Fibroblast of skin of left biceps (primary cell): ENCODE measurements around the gene RPS15.

Source experiments
- DNase-seq, 2 experiments: peaks; one replicate each; pipeline ENCODE4 v3.0.0-alpha.2; 2013; ENCODE audit warnings: low read depth in 2 of 2

RPS15 gene

DNA sequence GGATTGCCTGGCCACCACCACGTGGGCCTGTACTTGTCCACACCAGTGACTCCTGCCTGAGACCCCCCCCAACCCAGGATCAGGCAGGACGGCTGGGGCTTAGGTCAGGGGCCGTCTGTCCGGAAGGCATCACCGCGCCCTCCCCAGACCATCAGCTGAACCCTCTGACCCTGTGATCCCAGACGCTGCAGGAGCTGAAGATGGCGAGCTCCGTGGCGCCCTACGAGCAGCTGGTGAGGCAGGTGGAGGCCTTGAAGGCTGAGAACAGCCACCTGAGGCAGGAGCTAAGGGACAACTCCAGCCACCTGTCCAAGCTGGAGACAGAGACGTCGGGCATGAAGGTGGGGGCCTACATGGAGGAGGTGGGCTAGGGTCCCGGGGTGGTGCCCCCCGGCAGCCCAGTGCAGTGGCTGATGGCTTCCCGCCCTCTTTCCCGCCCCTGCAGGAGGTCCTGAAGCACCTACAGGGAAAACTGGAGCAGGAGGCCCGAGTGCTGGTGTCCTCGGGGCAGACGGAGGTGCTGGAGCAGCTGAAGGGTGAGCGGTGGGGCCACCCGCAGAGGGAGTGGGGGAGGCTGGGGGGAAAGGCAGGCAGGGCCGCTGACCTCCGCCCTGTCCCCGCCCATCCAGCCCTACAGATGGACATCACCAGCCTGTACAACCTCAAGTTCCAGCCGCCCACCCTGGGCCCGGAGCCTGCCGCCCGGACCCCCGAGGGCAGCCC, 14.8 kb downstream of the RPS15 start:
- no peak for DNase-seq

DNA sequence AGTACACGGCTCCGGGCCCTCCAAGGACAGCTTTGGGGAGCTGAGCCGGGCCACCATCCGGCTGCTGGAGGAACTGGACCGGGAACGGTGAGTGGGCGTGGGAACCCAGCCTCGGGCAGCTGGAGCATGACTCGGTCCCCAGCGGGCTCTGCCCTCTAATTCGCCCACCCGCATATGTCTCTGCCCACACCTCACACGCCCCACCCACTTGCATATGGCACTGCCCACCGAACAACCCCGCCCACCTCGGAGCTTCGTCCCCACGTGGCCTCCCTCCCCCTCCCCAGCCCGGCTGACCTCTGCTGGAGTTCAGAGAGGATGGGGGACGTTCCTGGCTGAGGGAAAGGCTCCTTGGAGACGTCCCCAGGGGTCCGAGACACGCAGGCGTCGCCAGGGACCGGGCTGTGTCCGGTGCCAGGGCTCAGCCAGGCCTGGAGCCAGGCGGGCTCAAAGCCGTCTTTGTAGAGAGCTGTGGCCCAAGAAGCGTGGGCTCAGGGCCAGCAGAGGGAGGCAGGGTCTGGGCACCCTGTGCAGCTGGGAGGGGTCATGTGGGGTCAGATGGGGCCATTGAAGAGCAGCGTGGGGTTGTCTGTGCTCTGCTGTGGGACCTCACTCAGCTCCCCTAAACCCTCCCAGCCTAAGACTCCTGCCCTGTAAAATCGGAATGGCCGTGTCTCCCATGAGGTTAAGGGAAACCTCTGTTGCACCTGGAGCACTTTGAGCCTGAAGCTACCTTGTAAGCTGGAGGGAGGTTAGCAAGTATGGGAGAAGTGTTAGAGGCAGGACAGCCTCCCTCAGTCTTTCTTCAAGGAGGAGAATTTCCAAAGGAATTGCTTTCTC, 15.5 kb downstream of the RPS15 start:
- DNase-seq = no peak

DNA sequence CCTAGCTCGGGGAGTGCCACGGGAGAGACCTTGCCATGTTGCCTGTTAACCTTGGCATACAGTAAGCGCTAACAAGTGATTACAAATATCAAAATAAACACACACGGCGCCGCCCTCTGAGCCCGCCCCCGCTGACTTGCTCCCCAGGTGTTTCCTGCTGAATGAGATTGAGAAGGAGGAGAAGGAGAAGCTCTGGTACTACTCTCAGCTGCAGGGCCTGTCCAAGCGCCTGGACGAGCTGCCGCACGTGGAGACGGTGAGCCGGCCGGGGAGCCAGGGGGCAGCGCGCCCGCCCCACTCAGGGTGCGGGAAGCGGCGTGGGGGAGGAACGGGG, 16.8 kb downstream of the RPS15 start:
- DNase-seq = no peak

DNA sequence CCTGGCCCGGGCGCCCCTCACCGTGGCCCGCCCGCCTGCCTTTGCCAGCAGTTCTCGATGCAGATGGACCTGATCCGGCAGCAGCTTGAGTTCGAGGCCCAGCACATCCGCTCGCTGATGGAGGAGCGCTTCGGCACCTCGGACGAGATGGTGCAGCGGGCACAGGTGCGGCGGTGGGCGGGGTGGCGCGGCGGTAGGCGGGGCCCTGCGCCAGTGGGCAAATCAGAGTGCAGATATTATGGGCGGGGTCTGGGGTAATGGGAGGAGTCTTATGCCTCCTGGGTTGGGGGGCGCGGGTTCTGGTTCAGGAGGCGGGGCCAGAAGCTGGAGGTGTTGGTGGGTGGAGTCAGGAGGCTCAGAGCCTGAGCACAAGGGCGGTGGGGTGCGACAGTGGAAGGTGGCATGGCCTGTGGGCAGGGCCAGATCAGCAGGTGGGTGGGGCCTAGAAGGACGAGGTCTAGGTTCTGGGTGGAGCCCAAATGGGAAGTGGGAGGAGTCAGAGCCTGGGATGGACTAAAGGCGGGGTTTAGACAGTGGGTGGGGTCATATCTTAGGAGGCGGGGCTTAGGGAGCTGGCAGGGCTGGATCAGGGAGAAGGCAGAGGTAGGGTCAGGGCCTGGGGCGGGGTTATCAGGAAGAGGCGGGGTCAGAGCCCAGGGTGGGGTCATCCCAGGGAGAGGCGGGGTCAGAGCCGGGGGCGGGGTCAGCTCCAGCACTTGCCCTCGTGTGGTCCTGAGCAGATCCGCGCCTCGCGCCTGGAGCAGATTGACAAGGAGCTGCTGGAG, 17.3 kb downstream of the RPS15 start:
- DNase-seq = no peak

DNA sequence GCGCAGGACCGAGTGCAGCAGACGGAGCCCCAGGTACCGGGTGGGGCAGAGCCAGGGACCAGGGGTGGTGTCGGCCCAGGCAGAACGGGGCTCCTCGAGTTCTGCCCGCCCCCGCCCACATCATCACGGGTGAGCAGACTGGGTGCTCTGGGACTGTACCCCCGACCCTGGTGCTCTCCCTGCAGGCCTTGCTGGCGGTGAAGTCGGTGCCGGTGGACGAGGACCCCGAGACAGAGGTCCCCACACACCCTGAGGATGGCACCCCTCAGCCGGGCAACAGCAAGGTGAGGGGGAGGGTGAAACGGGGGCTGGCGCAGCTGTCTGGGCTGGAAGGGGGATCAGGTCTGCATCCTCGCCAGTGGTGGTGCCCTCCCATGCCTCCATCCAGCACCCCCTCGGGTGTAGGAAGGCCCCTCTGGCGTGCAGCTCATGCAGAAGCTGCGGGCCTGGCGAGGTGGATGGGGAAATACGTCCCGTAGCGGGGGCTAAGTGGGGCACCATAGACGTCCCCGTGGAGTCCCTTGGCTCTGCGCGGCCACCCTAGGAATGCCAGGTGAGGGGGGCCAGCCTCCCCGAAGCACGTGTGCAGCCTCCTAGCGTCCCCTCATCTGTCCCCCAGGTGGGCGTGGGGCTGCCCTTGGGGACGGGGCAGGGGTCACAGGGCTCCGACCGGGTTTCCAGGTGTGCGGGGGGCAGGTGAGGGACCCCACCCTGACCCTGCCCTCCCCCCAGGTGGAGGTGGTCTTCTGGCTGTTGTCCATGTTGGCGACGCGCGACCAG, 18.1 kb downstream of the RPS15 start:
- no peak for DNase-seq

DNA sequence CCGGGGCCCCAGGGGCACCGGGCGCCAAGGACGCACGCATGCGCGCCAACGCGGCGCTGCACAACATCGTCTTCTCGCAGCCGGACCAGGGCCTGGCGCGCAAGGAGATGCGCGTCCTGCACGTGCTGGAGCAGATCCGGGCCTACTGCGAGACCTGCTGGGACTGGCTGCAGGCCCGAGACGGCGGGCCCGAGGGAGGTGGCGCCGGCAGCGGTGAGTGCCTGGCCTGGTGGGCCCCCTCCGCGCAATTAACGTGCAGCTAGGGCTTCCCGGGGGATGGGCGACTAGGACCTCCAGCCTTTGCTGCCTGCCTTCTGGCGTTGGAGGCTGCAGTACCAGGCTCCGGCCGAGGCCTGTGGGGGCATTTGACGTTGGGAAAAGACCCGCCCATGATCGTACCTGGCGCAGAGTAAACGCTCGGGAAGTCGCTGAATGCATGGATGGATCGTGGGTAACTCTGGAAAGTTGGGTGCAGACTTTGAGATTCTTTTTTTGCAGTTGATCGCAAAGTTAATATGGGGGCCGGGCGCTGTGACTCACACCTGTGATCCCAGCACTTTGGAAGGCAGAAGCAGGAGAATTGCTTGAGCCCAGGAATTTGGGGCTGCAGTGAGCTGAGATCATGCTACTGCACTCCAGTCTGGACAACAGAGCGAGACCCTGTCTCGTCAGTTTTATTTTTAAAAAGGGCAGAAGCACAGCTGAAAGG, 19.0 kb downstream of the RPS15 start:
- DNase-seq = no peak

DNA sequence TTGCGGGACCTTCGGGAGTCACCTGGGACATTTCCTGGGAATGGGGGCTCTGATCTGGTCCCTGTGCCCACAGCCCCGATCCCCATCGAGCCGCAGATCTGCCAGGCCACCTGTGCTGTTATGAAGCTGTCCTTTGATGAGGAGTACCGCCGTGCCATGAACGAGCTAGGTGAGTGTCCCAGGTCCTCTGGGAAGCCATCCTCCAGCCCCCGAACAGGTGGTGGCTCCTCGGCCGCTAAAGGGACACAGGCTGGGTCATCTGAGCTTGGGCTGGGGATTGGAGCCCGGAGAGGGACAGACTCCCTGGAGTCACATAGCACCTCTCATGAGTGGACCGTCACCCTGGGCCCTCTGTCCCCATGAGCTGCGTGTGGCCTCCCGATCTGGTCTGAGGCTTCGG, 19.7 kb downstream of the RPS15 start:
- no peak for DNase-seq

DNA sequence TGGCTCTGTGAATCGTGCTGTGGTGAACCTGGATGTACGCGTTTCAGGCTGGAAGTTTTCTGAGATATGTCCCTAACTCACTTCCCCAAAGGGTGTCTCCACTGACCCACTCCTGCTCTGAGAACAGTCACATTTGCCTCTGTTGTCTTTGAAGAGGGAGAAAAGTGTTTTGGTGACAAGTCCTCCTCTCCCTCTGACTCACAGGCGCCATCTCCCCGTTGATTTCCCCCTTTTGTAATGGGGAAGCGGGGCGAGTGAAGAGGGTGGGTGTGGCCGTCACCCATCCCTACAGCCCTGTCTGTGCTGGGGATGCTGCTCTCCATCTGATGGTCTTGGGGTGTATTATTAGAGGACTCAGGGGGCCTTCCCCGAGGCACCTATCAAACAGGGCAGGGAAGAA, 21.3 kb downstream of the RPS15 start:
- DNase-seq = no peak

DNA sequence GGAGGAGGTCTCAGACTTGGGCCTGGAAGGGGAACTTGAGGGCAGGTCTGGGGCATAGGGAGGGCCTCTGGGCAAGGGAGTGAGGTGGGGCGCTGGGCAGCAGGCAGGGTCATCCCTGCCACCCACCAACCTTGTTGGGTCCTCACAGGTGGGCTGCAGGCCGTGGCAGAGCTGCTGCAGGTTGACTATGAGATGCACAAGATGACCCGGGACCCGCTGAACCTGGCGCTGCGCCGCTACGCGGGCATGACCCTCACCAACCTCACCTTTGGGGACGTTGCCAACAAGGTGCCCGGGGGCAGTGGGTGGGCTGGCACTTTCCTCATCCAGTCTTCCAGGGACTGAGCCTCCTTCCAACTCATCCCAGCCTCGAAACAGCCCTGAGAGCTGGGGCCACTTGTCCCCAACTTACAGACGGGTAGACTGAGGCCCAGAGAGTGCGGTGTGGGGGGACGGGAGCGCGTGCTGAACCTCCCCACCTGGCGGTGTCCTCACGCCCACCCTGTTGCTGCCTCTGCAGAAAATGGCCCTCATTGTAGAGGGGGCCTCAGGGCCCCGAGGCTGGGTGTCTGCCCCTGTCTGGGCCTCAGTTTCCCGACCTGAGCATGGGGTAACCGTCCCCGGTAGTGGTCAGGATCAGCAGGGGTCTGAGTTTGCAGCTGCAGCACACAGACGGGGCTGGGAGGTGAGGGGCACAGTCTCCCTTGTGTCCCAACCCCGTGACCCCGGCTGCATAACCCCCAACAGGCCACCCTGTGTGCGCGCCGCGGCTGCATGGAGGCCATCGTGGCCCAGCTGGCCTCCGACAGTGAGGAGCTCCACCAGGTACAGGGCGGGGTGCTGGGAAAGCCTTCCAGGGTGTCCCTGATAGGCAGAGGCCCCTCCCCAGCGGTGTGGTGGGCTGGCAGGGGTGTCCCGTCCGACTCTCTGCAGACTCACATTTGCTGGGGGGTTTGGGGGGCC, 22.1 kb downstream of the RPS15 start:
- no peak for DNase-seq

DNA sequence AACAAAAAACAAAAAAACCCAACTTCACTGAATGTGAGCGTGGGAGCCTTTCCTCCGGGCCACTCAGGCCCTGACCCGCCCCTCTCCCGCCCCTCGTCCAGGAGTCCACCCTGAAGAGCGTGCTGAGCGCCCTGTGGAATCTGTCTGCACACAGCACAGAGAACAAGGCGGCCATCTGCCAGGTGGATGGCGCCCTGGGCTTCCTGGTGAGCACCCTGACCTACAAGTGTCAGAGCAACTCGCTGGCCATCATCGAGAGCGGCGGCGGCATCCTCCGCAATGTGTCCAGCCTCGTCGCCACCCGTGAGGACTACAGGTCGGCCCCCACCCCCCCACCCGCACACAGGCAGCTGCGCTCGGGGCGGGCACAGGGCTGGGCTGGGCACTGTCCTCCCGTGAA, 23.7 kb downstream of the RPS15 start:
- DNase-seq = no peak

DNA sequence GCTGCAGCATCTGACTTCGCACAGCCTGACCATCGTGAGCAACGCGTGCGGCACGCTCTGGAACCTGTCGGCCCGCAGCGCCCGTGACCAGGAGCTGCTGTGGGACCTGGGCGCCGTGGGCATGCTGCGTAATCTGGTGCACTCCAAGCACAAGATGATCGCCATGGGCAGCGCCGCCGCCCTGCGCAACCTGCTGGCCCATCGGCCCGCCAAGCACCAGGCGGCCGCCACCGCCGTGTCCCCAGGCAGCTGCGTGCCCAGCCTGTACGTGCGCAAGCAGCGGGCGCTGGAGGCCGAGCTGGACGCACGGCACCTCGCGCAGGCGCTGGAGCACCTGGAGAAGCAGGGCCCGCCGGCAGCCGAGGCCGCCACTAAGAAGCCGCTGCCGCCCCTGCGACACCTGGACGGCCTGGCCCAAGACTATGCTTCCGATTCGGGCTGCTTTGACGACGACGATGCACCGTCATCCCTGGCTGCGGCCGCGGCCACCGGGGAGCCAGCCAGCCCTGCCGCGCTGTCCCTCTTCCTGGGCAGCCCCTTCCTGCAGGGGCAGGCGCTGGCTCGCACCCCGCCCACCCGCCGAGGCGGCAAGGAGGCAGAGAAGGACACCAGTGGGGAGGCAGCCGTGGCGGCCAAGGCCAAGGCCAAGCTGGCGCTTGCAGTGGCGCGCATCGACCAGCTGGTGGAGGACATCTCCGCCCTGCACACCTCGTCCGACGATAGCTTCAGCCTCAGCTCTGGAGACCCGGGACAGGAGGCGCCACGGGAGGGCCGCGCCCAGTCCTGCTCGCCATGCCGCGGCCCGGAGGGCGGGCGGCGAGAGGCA, 27.2 kb downstream of the RPS15 start:
- no peak for DNase-seq

DNA sequence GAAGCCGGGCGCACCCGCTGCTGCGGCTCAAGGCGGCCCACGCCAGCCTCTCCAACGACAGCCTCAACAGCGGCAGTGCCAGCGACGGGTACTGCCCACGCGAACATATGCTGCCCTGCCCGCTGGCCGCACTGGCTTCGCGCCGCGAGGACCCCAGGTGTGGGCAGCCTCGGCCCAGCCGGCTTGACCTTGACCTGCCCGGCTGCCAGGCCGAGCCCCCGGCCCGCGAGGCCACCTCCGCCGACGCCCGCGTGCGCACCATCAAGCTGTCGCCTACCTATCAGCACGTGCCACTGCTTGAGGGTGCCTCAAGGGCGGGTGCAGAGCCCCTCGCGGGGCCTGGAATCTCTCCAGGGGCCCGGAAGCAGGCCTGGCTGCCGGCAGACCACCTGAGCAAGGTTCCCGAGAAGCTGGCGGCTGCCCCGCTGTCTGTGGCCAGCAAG, 27.8 kb downstream of the RPS15 start:
- DNase-seq = no peak

DNA sequence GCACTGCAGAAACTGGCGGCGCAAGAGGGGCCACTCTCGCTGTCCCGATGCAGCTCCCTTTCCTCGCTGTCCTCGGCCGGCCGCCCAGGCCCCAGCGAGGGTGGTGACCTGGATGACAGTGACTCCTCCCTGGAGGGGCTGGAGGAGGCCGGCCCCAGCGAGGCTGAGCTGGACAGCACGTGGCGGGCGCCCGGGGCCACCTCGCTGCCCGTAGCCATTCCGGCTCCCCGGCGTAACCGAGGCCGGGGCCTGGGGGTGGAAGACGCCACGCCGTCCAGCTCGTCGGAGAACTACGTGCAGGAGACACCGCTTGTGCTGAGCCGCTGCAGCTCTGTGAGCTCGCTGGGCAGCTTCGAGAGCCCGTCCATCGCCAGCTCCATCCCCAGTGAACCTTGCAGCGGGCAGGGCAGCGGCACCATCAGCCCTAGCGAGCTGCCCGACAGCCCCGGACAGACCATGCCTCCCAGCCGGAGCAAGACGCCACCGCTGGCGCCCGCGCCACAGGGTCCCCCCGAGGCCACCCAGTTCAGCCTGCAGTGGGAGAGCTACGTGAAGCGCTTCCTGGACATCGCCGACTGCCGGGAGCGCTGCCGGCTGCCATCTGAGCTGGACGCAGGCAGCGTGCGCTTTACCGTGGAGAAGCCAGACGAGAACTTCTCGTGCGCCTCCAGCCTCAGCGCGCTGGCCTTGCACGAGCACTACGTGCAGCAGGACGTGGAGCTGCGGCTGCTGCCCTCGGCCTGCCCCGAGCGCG, 28.4 kb downstream of the RPS15 start:
- DNase-seq = no peak

DNA sequence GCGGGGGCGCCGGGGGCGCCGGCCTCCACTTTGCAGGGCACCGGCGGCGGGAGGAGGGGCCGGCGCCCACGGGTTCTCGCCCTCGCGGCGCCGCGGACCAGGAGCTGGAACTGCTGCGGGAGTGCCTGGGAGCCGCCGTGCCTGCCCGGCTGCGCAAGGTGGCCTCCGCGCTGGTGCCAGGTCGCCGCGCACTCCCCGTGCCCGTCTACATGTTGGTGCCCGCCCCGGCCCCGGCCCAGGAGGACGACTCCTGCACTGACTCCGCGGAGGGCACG, 29.0 kb downstream of the RPS15 start:
- no peak for DNase-seq

DNA sequence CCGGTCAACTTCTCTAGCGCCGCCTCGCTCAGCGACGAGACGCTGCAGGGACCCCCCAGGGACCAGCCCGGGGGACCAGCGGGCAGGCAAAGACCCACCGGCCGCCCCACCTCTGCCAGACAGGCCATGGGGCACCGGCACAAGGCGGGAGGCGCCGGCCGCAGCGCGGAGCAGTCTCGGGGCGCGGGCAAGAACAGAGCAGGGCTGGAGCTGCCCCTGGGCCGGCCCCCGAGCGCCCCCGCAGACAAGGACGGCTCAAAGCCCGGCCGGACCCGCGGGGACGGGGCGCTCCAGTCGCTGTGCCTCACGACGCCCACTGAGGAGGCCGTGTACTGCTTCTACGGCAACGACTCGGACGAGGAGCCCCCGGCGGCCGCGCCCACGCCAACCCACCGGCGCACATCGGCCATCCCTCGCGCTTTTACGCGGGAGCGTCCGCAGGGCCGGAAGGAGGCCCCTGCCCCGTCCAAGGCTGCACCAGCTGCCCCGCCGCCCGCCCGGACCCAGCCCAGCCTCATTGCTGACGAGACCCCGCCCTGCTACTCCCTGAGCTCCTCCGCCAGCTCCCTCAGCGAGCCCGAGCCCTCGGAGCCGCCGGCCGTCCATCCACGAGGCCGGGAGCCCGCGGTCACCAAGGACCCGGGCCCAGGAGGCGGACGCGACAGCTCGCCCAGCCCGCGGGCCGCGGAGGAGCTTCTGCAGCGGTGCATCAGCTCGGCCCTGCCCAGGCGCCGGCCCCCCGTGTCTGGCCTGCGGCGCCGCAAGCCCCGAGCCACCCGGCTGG, 29.5 kb downstream of the RPS15 start:
- DNase-seq = no peak

DNA sequence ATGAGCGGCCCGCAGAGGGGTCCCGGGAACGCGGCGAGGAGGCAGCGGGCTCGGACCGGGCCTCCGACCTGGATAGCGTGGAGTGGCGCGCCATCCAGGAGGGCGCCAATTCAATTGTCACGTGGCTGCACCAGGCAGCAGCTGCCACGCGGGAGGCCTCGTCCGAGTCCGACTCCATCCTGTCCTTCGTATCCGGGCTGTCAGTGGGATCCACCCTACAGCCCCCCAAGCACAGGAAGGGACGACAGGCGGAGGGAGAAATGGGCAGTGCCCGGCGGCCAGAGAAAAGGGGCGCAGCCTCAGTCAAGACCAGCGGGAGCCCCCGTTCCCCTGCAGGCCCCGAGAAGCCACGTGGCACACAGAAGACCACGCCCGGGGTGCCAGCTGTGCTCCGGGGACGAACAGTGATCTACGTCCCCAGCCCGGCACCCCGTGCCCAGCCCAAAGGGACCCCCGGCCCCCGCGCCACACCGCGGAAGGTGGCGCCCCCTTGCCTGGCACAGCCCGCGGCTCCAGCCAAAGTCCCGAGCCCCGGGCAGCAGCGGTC, 30.2 kb downstream of the RPS15 start:
- no peak for DNase-seq

DNA sequence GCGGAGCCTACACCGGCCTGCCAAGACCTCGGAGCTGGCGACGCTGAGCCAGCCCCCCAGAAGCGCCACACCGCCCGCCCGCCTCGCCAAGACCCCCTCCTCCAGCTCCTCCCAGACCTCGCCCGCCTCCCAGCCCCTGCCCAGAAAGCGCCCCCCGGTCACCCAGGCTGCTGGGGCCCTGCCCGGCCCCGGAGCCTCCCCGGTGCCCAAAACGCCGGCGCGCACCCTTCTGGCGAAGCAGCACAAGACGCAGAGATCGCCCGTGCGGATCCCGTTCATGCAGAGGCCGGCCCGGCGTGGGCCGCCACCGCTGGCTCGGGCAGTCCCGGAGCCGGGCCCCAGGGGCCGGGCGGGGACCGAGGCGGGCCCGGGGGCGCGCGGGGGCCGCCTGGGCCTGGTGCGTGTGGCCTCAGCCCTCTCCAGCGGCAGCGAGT, 30.6 kb downstream of the RPS15 start:
- DNase-seq = no peak
